Inflammatory macrophage (primary cell): ENCODE results near the gene MKNK1.

Source experiments
- DNase-seq, 2 donors: peaks; one replicate each; pipeline ENCODE4 v3.0.0-alpha.2; 2020 to 2022

The MKNK1 gene

GRCh38 chr1:46595127-46595526 is 8.9 kb downstream of the MKNK1 start:
- DNase-seq: peak; percentile 95 to 98

DNA sequence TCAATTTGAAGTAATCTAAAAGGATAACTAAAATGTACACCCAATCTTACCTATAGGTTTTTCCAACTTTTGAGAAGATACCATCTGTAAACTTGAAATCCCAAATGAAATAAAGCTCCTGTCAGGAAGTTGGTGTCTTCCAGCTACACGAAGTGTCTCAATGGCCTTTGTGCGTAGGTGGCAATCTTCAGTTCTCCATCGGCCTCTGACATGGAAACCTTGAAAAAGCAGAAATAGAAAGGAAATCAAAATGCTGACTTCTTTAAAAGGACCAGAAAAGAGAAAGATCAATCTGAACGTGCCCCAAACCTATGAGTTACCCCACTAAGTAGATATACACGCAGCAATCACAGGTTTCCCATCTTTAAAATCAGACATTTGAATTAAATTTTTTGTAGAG is 10.0 kb downstream of the MKNK1 start:
- DNase-seq: peak; percentile 94 to 95

- DNase-seq: peak in 1 of 2 donors; percentile 34
Measured at GRCh38 chr1:46592823-46593222, 11.2 kb downstream of the MKNK1 start.

DNA sequence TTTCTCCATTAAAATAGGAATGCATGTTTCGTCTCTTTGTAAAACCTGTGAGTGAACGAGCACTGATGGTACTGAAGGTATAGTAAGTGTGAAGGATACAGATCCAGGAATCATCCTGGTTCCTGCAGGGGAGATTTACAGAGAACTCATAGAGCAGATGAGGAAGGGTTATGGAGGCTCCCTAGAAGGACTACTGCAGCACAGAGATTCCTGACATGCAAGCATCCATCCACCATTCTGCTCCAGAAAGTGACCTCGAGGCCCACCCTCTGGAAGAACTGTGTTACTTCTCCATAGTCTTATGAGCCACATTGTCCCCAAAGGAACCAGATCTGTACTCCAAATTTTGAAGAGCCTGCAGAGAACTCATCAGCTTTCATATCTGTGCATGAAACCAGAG is 14.5 kb downstream of the MKNK1 start:
- no peak for DNase-seq

GRCh38 chr1:46587069-46587468 is 17.0 kb downstream of the MKNK1 start:
- DNase-seq: peak; percentile 92 to 96

DNA sequence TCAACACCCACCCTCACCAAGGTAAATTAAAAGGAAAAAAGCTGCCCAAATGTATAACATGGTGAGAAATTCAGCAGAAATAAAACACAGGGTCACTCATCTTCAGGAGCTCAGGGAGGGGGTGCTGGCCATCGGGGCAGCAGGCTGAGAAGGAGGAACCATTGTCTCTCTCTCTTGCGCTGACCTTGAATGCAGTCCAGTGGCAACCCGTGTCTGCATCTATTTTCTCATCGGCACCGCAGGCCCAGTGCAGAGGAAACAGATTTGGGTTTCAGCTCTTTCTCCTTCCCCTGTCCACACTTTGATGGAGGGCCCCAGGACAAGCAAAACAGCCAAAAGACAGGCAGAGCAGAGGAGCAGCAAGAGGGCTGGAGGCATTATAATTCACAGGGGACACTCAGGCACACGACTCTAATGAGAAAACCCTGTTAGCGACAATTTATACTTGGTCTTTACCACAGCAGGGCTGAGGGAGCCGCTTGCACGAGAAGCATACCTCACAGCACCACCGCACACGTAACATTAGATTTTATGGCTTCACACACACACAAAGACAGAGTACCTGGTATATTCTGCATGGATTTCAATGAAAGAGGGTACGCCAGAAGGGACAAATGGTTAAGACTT is 18.6 kb downstream of the MKNK1 start:
- no peak for DNase-seq

DNA sequence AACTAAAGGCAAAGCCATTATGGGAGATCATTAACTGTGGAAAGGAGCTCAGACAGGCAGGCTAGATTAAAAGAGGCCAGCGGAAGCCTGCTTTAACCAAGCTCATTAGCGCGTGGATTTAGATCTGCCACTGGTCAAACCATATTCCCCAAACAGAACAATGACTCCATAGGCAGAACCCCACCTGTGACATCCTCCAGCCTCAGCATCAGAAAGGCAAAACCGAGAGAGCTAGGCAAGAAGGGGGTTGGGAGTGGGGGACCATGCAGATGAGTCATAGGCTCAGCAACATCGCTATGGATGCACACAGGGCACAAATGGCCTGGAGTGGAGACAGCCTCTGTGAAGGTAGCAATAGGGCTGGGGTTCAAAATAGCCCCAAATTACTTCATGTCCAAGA is 20.6 kb downstream of the MKNK1 start:
- DNase-seq: no peak

DNA sequence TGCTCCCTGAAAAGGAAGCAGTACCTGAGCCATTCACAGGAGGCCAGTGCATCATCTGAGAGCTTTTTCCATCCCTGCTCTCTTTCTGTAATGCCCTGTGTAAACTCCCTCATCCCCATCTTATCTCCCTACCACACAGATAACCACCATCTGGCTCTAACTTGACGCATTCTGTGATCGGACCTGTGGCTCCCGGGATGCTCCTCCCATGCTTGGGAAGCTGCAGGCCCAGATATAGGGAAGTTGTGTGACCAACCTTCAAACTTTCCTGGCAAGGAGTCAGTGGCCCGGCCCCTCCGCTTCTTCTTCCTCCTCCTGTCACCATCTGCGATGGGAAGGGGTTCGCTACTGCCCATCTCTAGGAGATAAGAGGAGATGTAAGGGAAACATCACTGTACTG is 21.1 kb downstream of the MKNK1 start:
- no peak for DNase-seq

GRCh38 chr1:46581681-46582455 is 22.2 kb downstream of the MKNK1 start:
- peak; percentile 74 to 86 for DNase-seq

DNA sequence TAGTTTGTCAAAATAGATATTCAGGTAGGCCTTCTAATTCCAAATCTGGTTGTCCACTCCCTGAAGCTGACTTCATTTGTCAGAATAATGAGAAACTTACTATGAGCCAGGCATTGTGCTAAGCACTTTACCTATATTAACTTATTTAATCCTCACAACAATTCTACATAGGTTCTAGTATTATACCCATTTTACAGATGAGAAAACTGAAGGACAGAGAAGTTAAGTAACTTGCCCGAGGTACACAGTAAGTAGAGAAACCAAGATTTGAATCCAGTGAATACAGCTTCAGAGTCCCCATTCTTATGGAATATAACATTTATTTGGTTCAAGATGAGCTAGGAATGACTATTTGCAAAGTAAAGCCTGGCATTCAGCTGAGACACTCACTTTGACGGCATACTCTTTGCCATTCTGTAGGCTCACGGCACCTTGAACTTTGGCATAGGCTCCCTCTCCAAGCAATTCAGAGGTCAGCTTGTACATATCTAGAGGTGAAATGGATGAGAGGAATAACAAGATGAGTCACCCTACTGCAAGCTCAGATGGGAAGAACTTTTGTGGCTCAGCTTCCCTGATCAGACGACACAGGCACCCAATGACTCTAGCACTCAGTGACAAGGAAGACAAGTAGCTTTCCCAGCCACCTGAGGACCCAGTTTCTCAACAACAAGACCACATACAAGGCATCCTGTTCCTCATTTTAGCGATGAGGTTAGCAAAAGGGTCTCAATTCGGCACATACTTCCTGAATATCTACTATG is 23.7 kb downstream of the MKNK1 start:
- DNase-seq: peak; percentile 61 to 78

DNA sequence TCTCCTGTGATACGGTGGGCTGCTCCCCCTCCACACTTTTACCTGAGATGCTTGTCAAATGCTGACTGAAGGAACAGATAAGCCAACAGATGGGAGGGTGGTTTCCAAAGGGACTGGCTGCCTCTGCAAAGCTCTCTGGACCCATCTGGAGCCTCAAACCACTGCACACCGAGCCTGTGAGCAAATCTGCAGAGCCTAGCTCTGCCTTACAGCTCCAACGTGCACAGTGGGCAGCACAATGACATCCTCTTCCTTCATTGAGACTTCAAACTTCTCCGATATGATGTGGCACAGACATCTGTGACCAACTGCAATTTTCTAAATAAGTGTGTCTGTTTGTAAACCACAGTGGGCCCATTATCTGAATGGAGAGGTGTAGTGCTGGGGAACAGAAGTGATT is 26.4 kb downstream of the MKNK1 start:
- DNase-seq: no peak

DNA sequence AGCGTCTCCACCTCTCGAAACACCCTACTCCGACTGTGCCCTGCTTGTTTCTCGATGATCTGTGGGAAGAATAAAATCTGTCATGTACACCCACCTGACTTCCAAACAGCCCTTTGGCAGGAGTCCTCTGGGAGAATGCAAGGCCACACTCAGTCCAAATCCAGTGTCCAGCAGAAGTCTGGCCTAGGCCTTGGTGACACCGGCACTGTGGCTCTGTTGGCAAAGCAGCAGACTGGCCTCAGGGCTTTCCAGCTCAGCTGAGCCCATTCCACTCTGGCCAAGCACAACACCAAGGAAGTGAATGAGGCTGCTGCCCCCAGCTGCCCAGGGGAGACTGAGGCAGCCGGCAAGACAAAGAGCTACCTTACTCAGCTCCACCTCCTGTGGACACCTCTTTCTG is 27.5 kb downstream of the MKNK1 start:
- no peak for DNase-seq

GRCh38 chr1:46575778-46576177 is 28.3 kb downstream of the MKNK1 start:
- DNase-seq: no peak

GRCh38 chr1:46575300-46575699 is 28.8 kb downstream of the MKNK1 start:
- no peak for DNase-seq

DNA sequence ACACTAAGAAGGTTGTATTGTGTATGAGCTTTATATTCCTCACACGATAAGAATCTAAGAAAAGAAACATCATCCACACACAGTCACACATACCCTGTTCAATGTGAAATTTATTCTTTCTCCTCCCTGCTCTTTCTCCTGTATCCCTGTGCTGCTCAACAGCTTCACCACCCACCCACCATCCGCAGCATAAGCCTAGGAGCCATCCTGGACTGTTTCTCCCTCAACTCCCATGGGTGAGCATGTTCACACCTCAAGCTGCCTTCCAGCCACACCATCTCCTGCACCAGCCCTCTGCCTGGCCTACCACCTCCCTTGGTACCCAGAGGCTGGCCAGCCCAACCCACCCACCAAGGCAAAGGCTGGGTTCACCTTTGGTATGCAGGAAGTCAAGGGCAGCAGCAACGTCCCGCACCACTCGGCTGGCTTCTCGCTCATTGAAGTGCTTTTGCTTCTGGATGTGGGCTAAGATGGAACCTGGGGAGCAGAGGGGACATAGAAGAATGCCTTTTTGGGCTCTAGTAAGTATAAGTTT is 32.3 kb downstream of the MKNK1 start:
- no peak for DNase-seq

DNA sequence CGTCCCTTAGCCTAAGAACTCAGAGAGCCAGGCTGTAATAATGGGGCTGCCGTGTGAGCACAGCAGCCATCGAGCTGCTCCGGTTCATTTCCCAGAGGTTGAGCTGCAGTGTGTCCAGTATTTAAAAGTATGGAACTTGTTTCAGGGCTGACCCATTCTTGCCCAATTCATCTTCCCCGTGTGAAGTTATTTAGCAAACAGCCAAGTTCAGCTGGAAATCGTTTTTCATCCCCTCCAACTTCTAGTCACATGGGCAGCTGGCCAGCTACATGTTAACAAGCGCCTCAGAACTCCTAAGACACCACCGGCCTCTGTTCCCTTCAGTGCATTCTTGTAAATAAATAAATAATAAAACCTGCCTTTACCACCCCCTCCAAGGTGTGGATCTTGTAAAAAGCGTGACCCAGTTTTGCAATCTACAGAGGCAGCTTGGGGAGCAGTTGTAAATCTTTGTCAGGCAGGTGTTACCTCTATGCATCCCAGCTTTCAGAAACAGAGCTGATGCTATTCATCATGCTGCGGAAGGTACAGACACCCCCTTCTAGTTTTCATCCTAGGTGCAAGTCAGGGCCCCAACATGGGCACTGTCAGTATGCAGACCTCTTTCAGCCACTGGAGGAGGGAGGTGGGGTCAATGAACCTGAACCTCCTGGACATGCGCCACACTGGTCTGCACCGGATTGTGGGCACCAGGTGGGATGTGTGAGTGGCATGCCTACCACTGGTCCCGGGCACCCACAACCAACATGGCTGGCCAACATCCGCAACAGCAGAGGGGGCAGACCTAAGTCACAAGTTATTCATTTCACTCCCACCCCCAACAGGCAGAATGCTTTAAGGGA is 34.0 kb downstream of the MKNK1 start:
- DNase-seq: no peak

GRCh38 chr1:46569116-46569515 is 35.0 kb downstream of the MKNK1 start:
- DNase-seq: no peak

- no peak for DNase-seq
Measured at GRCh38 chr1:46568461-46568891, 35.6 kb downstream of the MKNK1 start.

GRCh38 chr1:46563341-46563740 is 40.7 kb downstream of the MKNK1 start:
- no peak for DNase-seq

- no peak for DNase-seq
Measured at GRCh38 chr1:46562498-46562897, 41.6 kb downstream of the MKNK1 start.

DNA sequence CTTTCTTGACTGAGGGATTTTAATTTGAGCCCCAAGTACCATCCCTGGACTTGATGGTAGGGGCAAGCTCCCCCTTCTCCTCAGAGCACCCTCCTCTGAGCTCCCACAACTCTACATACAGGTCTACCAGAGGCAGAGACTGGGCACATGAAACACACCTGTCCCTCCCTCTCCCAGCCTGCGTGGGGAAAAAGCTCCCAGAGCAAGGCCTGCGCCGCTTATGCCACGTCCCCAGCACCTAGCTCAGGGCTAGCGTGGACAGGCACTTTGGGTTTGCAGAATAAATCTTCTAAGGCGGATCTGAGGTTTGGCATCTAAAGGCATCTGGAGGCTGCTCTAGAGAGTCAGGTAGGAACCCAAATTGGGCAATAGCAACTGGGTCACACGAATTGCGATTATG is 45.1 kb downstream of the MKNK1 start:
- no peak for DNase-seq
